ENCODE results near the gene SUSD3. TPM values are rescaled to one million over a fixed set of nuclear protein-coding genes. Genes with fewer than 3 reads are reported as not detected.
"Not testable (repeated sequence)": the region's sequence is repeated elsewhere in the genome, so short reads cannot be mapped to it uniquely, and the experiment has no call there.

The SUSD3 gene
- total and polyA plus RNA-seq, 4 experiments from 2014 or later = 58.3 to 199 (median 106) TPM

DNA sequence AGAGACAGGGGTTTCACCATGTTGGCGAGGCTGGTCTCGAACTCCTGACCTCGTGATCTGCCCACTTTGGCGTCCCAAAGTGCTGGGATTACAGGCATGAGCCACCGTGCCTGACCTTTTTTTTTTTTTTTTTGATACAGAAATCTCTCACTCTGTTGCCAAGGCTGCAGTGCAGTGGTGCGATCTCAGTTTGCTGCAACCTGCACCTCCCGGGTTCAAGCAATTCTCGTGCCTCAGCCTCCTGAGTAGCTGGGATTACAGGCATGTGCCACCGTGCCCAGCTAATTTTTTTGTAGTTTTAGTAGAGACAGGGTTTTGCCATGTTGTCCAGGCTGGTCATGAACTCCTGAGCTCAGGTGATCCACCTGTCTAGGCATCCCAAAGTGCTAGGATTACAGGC lies 59.0 kb downstream of the SUSD3 start:
- H3K27me3 ChIP-seq (ENCODE audit: insufficient read depth, low read length); H3K4me3 ChIP-seq (ENCODE audit: low read length in 2 of 2); H3K4me3 Mint-ChIP-seq; H3K27me3 Mint-ChIP-seq; H3K9me3 ChIP-seq (ENCODE audit: control insufficient read depth in 1 of 2, low read length in 2 of 2); H3K36me3 ChIP-seq (ENCODE audit: insufficient read depth, low read length); H3K9me3 Mint-ChIP-seq; H3K27ac ChIP-seq (ENCODE audit: low read depth, low read length); intact Hi-C loops (cut with micrococcal nuclease): not testable (repeated sequence)
- peaks cover 21% of the 10 kb centered on the region for H3K4me1 ChIP-seq (ENCODE audit: insufficient read depth, low read length)
- ChIA-PET POLR2A (ENCODE audit: partially characterized antibody) (interaction anchor here (0.9 to 1.2 kb wide), 3 partner anchors 14 to 24 kb away, joined by 3 to 4 read pairs (median 3); no protein-coding TSS in a partner anchor), CTCF (ENCODE audit: partially characterized antibody) (interaction anchor here (1.8 to 1.9 kb wide), 2 partner anchors 8 to 11 kb away, joined by 6 to 14 read pairs; no protein-coding TSS in a partner anchor)
- peak in 1 of 5 donors; percentile 33 for DNase-seq
- Mint-ChIP-seq H3K4me1 (peaks cover 12 to 28% (median 22%) of the 10 kb centered on the region in 4 donors), H3K36me3 (peaks cover 0 to 22% of the 10 kb centered on the region in 2 donors), H3K27ac (peak overlapping the region in 4 of 7 donors; percentile 17 to 83 (median 59))

DNA sequence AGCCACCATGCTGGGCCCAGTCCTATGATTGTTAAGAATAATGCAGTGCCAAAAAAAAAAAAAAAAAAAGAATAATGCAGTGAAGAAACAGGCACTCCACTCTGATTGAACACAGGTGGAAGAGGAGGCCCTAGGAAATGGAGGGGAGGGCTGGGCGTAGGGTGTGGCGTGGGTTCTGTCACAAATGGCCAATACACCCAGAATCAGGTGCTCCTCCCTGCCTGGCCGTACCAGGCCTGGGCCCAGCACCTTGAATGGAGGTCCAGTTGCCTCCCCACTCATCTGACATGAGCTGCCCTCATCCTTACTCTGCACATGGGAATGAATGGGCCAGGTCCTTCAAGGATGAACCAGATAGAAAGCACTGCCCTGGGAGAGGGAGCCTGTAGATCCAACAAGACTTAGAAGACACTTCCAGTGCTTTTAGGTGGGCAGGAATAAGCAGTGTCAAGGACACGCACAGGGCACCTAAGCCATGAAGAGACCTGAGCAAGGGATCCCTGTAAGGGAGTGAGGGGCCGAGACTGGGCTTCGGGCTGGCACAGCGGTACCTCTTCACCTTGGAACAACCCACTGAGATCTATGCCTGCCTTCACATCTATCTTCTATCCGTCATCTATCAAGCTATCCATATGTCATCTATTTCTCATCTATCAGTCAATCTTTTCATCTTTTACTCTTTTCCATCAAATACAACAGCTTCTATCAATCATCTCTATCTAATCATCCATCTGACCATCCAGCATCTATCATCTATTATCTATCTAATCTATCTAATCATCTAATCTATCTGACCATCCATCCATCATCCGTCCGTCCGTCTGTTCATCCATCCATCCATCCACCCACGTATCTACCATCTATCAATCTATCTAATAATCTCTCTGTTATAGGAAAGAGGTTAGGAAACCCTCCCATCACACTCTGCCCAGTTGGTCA lies 59.7 kb downstream of the SUSD3 start:
- H3K36me3 Mint-ChIP-seq = peaks cover 0 to 19% of the 10 kb centered on the region in 2 donors
- no peaks in the 10 kb centered on the region for H3K27me3 Mint-ChIP-seq
- H3K9me3 Mint-ChIP-seq = no peaks in the 10 kb centered on the region
- H3K27ac Mint-ChIP-seq = peak overlapping the region; percentile 11 to 83 (median 70)
- Histone ChIP-seq H3K4me1 (ENCODE audit: insufficient read depth, low read length) (peaks cover 21% of the 10 kb centered on the region), H3K27ac (ENCODE audit: low read depth, low read length) (no peak overlapping the region), H3K9me3 (ENCODE audit: control insufficient read depth in 1 of 2, low read length in 2 of 2) (no peaks in the 10 kb centered on the region), H3K4me3 (ENCODE audit: low read length in 2 of 2) (no peak overlapping the region), H3K36me3 (ENCODE audit: insufficient read depth, low read length) (peaks cover 5% of the 10 kb centered on the region), H3K27me3 (ENCODE audit: insufficient read depth, low read length) (no peaks in the 10 kb centered on the region)
- intact Hi-C loops (cut with micrococcal nuclease) = no loop called here
- peaks cover 12 to 28% (median 22%) of the 10 kb centered on the region in 4 donors for H3K4me1 Mint-ChIP-seq
- H3K4me3 Mint-ChIP-seq = no peak overlapping the region
- DNase-seq = peak in 1 of 5 donors; percentile 34
- ChIA-PET POLR2A (ENCODE audit: partially characterized antibody) (interaction anchor here (1.0 to 2.7 kb wide), 5 partner anchors 10 to 32 kb away, joined by 3 to 11 read pairs (median 4); partner anchors contain the start of gene NINJ1), CTCF (ENCODE audit: partially characterized antibody) (interaction anchor here (1.8 to 2.2 kb wide), 3 partner anchors 9 to 11 kb away, joined by 6 to 14 read pairs (median 9); no protein-coding TSS in a partner anchor)

DNA sequence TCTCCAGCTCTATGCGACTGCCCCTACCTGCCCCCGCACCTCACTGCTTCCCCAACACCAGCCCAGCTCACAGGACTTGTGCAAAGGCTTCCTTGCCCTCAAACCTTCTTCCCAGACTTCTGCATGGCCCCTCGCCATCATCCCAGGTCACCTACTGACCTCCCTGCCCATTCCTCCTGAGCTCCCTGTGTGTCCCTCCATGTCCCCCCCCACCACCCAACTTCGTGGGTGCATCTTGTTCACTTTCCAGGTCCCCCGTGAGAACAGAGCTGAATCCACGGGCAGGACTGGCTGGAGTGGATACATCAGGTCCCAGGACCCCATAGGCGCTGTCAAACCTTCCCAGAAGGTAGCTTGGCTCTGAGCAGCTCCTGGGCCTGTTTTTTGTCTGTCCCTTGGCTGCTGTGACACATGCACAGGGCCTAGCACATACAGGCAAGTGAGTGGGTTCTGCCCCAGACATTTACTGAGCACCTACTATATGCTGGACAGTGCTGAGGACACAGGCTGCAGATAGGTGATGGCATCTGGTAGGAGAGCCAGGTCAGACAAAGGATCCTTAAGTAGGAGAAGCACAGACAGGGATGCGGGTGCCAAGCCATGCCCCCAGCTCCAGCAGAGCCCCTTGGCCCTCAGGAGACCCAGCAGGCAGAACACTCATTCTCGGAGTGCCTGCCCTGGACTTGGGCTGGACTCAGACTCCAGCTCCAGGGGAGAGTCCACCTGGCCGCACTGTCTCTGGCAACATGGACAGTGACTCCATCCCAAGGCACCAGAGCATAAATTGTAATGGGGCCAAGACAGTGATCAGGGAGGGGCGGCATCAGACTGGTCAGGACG lies 60.6 kb downstream of the SUSD3 start:
- peak in 1 of 5 donors; percentile 29 for DNase-seq
- intact Hi-C loops (cut with micrococcal nuclease) = no loop called here
- Mint-ChIP-seq H3K9me3 (no peaks in the 10 kb centered on the region), H3K4me1 (peaks cover 12 to 32% (median 22%) of the 10 kb centered on the region in 4 donors), H3K4me3 (peak overlapping the region in 2 of 8 donors; percentile 18 to 42), H3K27me3 (no peaks in the 10 kb centered on the region), H3K27ac (peak overlapping the region in 6 of 7 donors; percentile 70 to 90 (median 82)), H3K36me3 (peaks cover 0 to 22% of the 10 kb centered on the region in 2 donors)
- Histone ChIP-seq H3K9me3 (ENCODE audit: control insufficient read depth in 1 of 2, low read length in 2 of 2) (no peaks in the 10 kb centered on the region), H3K4me3 (ENCODE audit: low read length in 2 of 2) (no peak overlapping the region), H3K27ac (ENCODE audit: low read depth, low read length) (no peak overlapping the region), H3K4me1 (ENCODE audit: insufficient read depth, low read length) (peaks cover 21% of the 10 kb centered on the region), H3K36me3 (ENCODE audit: insufficient read depth, low read length) (no peaks in the 10 kb centered on the region), H3K27me3 (ENCODE audit: insufficient read depth, low read length) (no peaks in the 10 kb centered on the region)
- ChIA-PET CTCF (ENCODE audit: partially characterized antibody) (interaction anchor here (1.1 to 2.7 kb wide), 5 partner anchors 10 to 38 kb away, joined by 3 to 14 read pairs (median 9); no protein-coding TSS in a partner anchor), POLR2A (ENCODE audit: partially characterized antibody) (interaction anchor here (1.0 to 2.7 kb wide), 6 partner anchors 11 to 32 kb away, joined by 3 to 11 read pairs (median 4); partner anchors contain the start of gene NINJ1)

DNA sequence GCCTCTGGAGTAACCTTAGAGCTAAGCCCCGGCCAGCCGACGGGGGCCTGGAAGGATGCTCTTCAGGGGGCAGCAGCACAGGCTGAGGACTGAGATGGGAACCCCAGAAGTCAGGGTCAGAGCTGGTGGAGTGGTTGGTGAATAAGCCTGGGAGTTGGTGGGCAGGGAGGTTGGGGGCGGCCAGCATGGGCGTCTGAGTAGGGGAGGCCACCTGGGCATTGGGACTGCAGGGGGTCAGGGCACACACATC lies 61.1 kb downstream of the SUSD3 start:
- H3K4me1 Mint-ChIP-seq = peaks cover 12 to 37% (median 21%) of the 10 kb centered on the region in 4 donors
- Histone ChIP-seq H3K27ac (ENCODE audit: low read depth, low read length) (no peak overlapping the region), H3K36me3 (ENCODE audit: insufficient read depth, low read length) (peaks cover 2% of the 10 kb centered on the region), H3K4me1 (ENCODE audit: insufficient read depth, low read length) (peaks cover 20% of the 10 kb centered on the region), H3K4me3 (ENCODE audit: low read length in 2 of 2) (no peak overlapping the region), H3K9me3 (ENCODE audit: control insufficient read depth in 1 of 2, low read length in 2 of 2) (no peaks in the 10 kb centered on the region), H3K27me3 (ENCODE audit: insufficient read depth, low read length) (no peaks in the 10 kb centered on the region)
- no peaks in the 10 kb centered on the region for H3K27me3 Mint-ChIP-seq
- peak overlapping the region in 6 of 7 donors; percentile 37 to 90 (median 82) for H3K27ac Mint-ChIP-seq
- DNase-seq = no peak
- POLR2A ChIA-PET (ENCODE audit: partially characterized antibody) = interaction anchor here (0.8 to 2.7 kb wide), 8 partner anchors 12 to 91 kb away, joined by 3 to 11 read pairs (median 4); partner anchors contain the start of gene NINJ1
- intact Hi-C loops (cut with micrococcal nuclease) = no loop called here
- peaks cover 0 to 24% of the 10 kb centered on the region in 2 donors for H3K36me3 Mint-ChIP-seq
- CTCF ChIA-PET (ENCODE audit: partially characterized antibody) = interaction anchor here (0.6 to 2.7 kb wide), 7 partner anchors 9 to 183 kb away, joined by 3 to 9 read pairs (median 4); no protein-coding TSS in a partner anchor
- peak overlapping the region in 4 of 8 donors; percentile 18 to 42 (median 31) for H3K4me3 Mint-ChIP-seq
- H3K9me3 Mint-ChIP-seq = no peaks in the 10 kb centered on the region

DNA sequence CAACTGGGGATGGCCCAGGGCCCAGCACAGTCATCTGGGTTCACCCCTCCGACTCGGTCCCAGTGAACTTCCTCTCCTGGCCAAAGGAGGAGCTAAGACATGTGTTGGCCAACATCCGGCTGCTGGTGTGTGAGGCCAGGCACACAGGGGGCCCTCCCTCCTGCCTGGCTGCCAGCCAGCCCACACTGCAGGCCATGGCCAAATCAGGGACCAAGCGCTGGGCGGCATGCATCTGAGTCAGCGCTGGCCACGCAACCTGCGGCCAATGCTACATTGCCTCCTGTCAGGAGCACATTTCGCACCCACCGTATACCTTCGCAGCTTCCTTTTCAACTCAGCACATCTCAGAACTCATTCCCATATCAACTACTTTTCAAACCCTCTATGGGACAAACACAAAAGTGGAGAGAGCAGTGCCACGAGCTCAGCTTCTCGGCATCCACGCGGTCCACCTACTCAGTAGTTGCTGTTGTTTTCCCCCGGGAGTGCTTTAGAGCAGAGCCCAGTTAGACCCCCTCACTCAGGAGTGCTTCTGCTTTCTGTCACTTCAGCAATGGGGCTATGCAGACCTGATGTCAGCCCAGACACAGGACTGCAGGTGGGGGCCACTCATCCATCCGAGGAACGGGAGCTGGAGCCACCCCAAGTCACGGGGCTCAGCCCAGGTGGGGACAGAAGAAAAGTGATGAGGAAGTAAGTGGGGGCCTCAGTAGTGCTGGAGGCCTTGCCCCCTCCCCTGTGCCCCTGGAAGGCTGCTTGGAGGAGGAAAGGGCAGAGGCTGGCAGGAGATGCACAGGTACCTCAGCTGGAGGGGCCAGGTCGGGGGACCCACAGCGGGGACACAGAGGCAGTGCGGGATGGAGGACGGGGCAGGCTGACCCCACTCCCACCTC lies 61.7 kb downstream of the SUSD3 start:
- Mint-ChIP-seq H3K4me1 (peaks cover 12 to 37% (median 18%) of the 10 kb centered on the region in 4 donors), H3K4me3 (peak overlapping the region in 5 of 8 donors; percentile 18 to 42 (median 26)), H3K27ac (peak overlapping the region; percentile 37 to 90 (median 81)), H3K9me3 (no peaks in the 10 kb centered on the region), H3K36me3 (peaks cover 0 to 27% of the 10 kb centered on the region in 2 donors), H3K27me3 (no peaks in the 10 kb centered on the region)
- Histone ChIP-seq H3K9me3 (ENCODE audit: control insufficient read depth in 1 of 2, low read length in 2 of 2) (no peaks in the 10 kb centered on the region), H3K27me3 (ENCODE audit: insufficient read depth, low read length) (no peaks in the 10 kb centered on the region), H3K4me3 (ENCODE audit: low read length in 2 of 2) (no peak overlapping the region), H3K36me3 (ENCODE audit: insufficient read depth, low read length) (peaks cover 7% of the 10 kb centered on the region), H3K27ac (ENCODE audit: low read depth, low read length) (no peak overlapping the region), H3K4me1 (ENCODE audit: insufficient read depth, low read length) (peaks cover 15% of the 10 kb centered on the region)
- DNase-seq = peak in 2 of 5 donors; percentile 21 to 52
- CTCF ChIA-PET (ENCODE audit: partially characterized antibody) = interaction anchor here (0.6 to 2.7 kb wide), 10 partner anchors 9 to 183 kb away, joined by 3 to 9 read pairs (median 4); no protein-coding TSS in a partner anchor
- intact Hi-C loops (cut with micrococcal nuclease) = no loop called here
- POLR2A ChIA-PET (ENCODE audit: partially characterized antibody) = interaction anchor here (0.8 to 2.7 kb wide), 6 partner anchors 11 to 92 kb away, joined by 3 to 11 read pairs (median 6); partner anchors contain the start of gene NINJ1

DNA sequence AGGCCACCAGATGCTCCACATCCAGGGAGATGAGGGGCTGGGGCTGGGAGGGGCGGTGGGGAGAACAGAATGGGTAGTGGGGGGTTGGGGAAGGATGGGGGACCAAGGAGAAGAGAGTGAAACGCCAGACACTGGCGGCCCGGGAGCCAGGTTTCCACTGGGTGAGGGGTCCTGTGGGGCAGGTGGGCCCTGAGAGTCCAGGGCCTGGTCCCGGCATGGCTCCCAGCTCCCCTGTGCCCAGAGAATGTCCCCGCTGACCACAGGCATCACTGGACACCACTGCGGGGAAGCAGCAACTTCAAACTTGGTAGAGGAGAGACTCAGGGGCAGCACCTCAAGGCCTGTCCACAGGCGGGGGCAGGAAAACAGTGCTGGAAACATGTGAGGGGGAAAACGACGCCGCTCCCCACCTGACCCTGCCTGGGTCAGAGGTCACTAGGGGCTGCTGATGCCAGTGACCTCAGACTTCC lies 62.4 kb downstream of the SUSD3 start:
- Mint-ChIP-seq H3K36me3 (peaks cover 0 to 31% of the 10 kb centered on the region in 2 donors), H3K9me3 (no peaks in the 10 kb centered on the region), H3K4me1 (peaks cover 15 to 44% (median 22%) of the 10 kb centered on the region in 4 donors), H3K27ac (peak overlapping the region in 3 of 7 donors; percentile 57 to 81 (median 77)), H3K4me3 (no peak overlapping the region), H3K27me3 (no peaks in the 10 kb centered on the region)
- ChIA-PET CTCF (ENCODE audit: partially characterized antibody) (interaction anchor here (0.9 to 2.7 kb wide), 2 partner anchors 12 to 16 kb away, joined by 3 to 9 read pairs; no protein-coding TSS in a partner anchor), POLR2A (ENCODE audit: partially characterized antibody) (interaction anchor here (1.2 kb wide), 1 partner anchor 13 kb away, joined by 7 read pairs; the partner anchor contains the start of gene NINJ1)
- H3K4me3 ChIP-seq (ENCODE audit: low read length in 2 of 2) = no peak overlapping the region
- H3K27ac ChIP-seq (ENCODE audit: low read depth, low read length) = no peak overlapping the region
- peaks cover 21% of the 10 kb centered on the region for H3K4me1 ChIP-seq (ENCODE audit: insufficient read depth, low read length)
- H3K36me3 ChIP-seq (ENCODE audit: insufficient read depth, low read length) = peaks cover 7% of the 10 kb centered on the region
- DNase-seq = no peak
- no peaks in the 10 kb centered on the region for H3K9me3 ChIP-seq (ENCODE audit: control insufficient read depth in 1 of 2, low read length in 2 of 2)
- H3K27me3 ChIP-seq (ENCODE audit: insufficient read depth, low read length) = no peaks in the 10 kb centered on the region
- intact Hi-C loops (cut with micrococcal nuclease) = no loop called here
